BLaER1 (cell line): ENCODE results near the gene OPALIN.

ENCODE experiments used
- H3K27ac ChIP-seq: shearing (Covaris generic); formaldehyde crosslinking; 2 replicates; pipeline ENCODE4 v1.8.1; 2022
- H3K27me3 ChIP-seq: shearing (Covaris generic); formaldehyde crosslinking; 2 replicates; pipeline ENCODE4 v1.8.1; 2022
- H3K36me3 ChIP-seq: shearing (Covaris generic); formaldehyde crosslinking; 2 replicates; pipeline ENCODE4 v1.8.1; 2022
- H3K4me1 ChIP-seq: shearing (Covaris generic); formaldehyde crosslinking; 2 replicates; pipeline ENCODE4 v1.8.1; 2022
- H3K4me2 ChIP-seq: shearing (Covaris generic); formaldehyde crosslinking; 2 replicates; pipeline ENCODE4 v1.8.1; 2022
- H3K4me3 ChIP-seq: shearing (Covaris generic); formaldehyde crosslinking; 2 replicates; pipeline ENCODE4 v1.8.1; 2022
- H3K9ac ChIP-seq: shearing (Covaris generic); formaldehyde crosslinking; 2 replicates; pipeline ENCODE4 v1.8.1; 2022
- H3K9me3 ChIP-seq: shearing (Covaris generic); formaldehyde crosslinking; 2 replicates; pipeline ENCODE4 v1.8.1; 2022
- H4K20me1 ChIP-seq: shearing (Covaris generic); formaldehyde crosslinking; 2 replicates; pipeline ENCODE4 v1.8.1; 2022
- Cebpa-rat ChIP-seq: shearing (Covaris generic); IDR thresholded peaks from 2 replicates; pipeline ENCODE4 v1.8.1; 2022

OPALIN gene

GRCh38 chr10:96374985-96375830 lies 16.4 kb upstream of the OPALIN start:
- H3K27ac ChIP-seq, result no peak overlapping the region
- H3K36me3 ChIP-seq, result no peaks in the 10 kb centered on the region; the same call in 1 of the 2 replicates
- TF ChIP-seq Cebpa-rat, result no peak
- H4K20me1 ChIP-seq, result peaks cover 7% of the 10 kb centered on the region; the same call in 1 of the 2 replicates
- H3K4me2 ChIP-seq, result peak overlapping the region; percentile 95
- peak overlapping the region; percentile 17; the same call in 1 of the 2 replicates for H3K9ac ChIP-seq
- H3K27me3 ChIP-seq, result no peaks in the 10 kb centered on the region
- no peaks in the 10 kb centered on the region for H3K9me3 ChIP-seq
- peak overlapping the region; percentile 62 for H3K4me3 ChIP-seq
- peaks cover 29% of the 10 kb centered on the region for H3K4me1 ChIP-seq

GRCh38 chr10:96374639-96374984 lies 15.8 kb upstream of the OPALIN start:
- Histone ChIP-seq H3K27ac (no peak overlapping the region), H4K20me1 (peaks cover 13% of the 10 kb centered on the region; the same call in 1 of the 2 replicates), H3K4me1 (peaks cover 29% of the 10 kb centered on the region), H3K36me3 (no peaks in the 10 kb centered on the region; the same call in 1 of the 2 replicates), H3K4me2 (peak overlapping the region; percentile 95), H3K27me3 (no peaks in the 10 kb centered on the region), H3K9me3 (no peaks in the 10 kb centered on the region), H3K4me3 (peak overlapping the region; percentile 62), H3K9ac (peak overlapping the region; percentile 17; the same call in 1 of the 2 replicates)
- no peak for TF ChIP-seq Cebpa-rat

- Histone ChIP-seq H3K36me3 (peaks cover 1% of the 10 kb centered on the region; the same call in 1 of the 2 replicates), H3K4me2 (no peak overlapping the region; the same call in 1 of the 2 replicates), H3K27me3 (no peaks in the 10 kb centered on the region), H3K9me3 (no peaks in the 10 kb centered on the region), H3K4me3 (no peak overlapping the region), H3K27ac (no peak overlapping the region), H3K9ac (no peak overlapping the region), H4K20me1 (peaks cover 15% of the 10 kb centered on the region; the same call in 1 of the 2 replicates), H3K4me1 (peaks cover 29% of the 10 kb centered on the region)
- no peak for TF ChIP-seq Cebpa-rat
Observed at GRCh38 chr10:96374004-96374403, 15.2 kb upstream of the OPALIN start.

GRCh38 chr10:96371356-96371755 lies 12.6 kb upstream of the OPALIN start:
- Histone ChIP-seq H3K9me3 (no peaks in the 10 kb centered on the region), H3K4me2 (no peak overlapping the region), H3K27ac (no peak overlapping the region), H3K9ac (no peak overlapping the region), H3K4me3 (no peak overlapping the region), H3K36me3 (peaks cover 7% of the 10 kb centered on the region; the same call in 1 of the 2 replicates), H3K27me3 (no peaks in the 10 kb centered on the region), H3K4me1 (peaks cover 29% of the 10 kb centered on the region), H4K20me1 (peaks cover 15% of the 10 kb centered on the region; the same call in 1 of the 2 replicates)
- no peak for TF ChIP-seq Cebpa-rat

GRCh38 chr10:96370584-96371157 lies 11.9 kb upstream of the OPALIN start:
- no peak overlapping the region for H3K4me3 ChIP-seq
- H3K4me1 ChIP-seq, result peaks cover 23% of the 10 kb centered on the region
- peaks cover 15% of the 10 kb centered on the region; the same call in 1 of the 2 replicates for H4K20me1 ChIP-seq
- no peak for TF ChIP-seq Cebpa-rat
- H3K9me3 ChIP-seq, result no peaks in the 10 kb centered on the region
- no peak overlapping the region for H3K9ac ChIP-seq
- H3K27ac ChIP-seq, result no peak overlapping the region
- H3K4me2 ChIP-seq, result no peak overlapping the region
- H3K27me3 ChIP-seq, result no peaks in the 10 kb centered on the region
- peaks cover 7% of the 10 kb centered on the region; the same call in 1 of the 2 replicates for H3K36me3 ChIP-seq

GRCh38 chr10:96369890-96370583 lies 11.2 kb upstream of the OPALIN start:
- Histone ChIP-seq H3K27me3 (no peaks in the 10 kb centered on the region), H3K27ac (no peak overlapping the region), H3K36me3 (peaks cover 7% of the 10 kb centered on the region; the same call in 1 of the 2 replicates), H3K4me1 (peaks cover 18% of the 10 kb centered on the region), H4K20me1 (peaks cover 21% of the 10 kb centered on the region; the same call in 1 of the 2 replicates), H3K9me3 (no peaks in the 10 kb centered on the region), H3K4me3 (no peak overlapping the region), H3K4me2 (no peak overlapping the region), H3K9ac (no peak overlapping the region)
- no peak for TF ChIP-seq Cebpa-rat

- no peak overlapping the region for H3K9ac ChIP-seq
- H3K9me3 ChIP-seq, result no peaks in the 10 kb centered on the region
- no peak overlapping the region for H3K4me2 ChIP-seq
- no peaks in the 10 kb centered on the region for H3K27me3 ChIP-seq
- H3K4me1 ChIP-seq, result peaks cover 11% of the 10 kb centered on the region
- TF ChIP-seq Cebpa-rat, result no peak
- H3K27ac ChIP-seq, result no peak overlapping the region
- peaks cover 7% of the 10 kb centered on the region; the same call in 1 of the 2 replicates for H3K36me3 ChIP-seq
- peaks cover 24% of the 10 kb centered on the region; the same call in 1 of the 2 replicates for H4K20me1 ChIP-seq
- no peak overlapping the region for H3K4me3 ChIP-seq
Observed at GRCh38 chr10:96368971-96369370, 10.2 kb upstream of the OPALIN start.

GRCh38 chr10:96367470-96367869 lies 8.7 kb upstream of the OPALIN start:
- H3K36me3 ChIP-seq, result peaks cover 7% of the 10 kb centered on the region; the same call in 1 of the 2 replicates
- H3K27me3 ChIP-seq, result no peaks in the 10 kb centered on the region
- no peak overlapping the region for H3K9ac ChIP-seq
- peaks cover 24% of the 10 kb centered on the region; the same call in 1 of the 2 replicates for H4K20me1 ChIP-seq
- no peak overlapping the region for H3K4me3 ChIP-seq
- H3K4me1 ChIP-seq, result peaks cover 9% of the 10 kb centered on the region
- H3K9me3 ChIP-seq, result no peaks in the 10 kb centered on the region
- no peak overlapping the region for H3K27ac ChIP-seq
- TF ChIP-seq Cebpa-rat, result no peak
- no peak overlapping the region for H3K4me2 ChIP-seq

- Histone ChIP-seq H3K4me2 (no peak overlapping the region), H3K36me3 (peaks cover 12% of the 10 kb centered on the region; the same call in 1 of the 2 replicates), H3K4me1 (no peaks in the 10 kb centered on the region), H3K9me3 (no peaks in the 10 kb centered on the region), H3K27ac (no peak overlapping the region), H3K4me3 (no peak overlapping the region), H3K9ac (no peak overlapping the region), H4K20me1 (peaks cover 24% of the 10 kb centered on the region; the same call in 1 of the 2 replicates), H3K27me3 (no peaks in the 10 kb centered on the region)
- TF ChIP-seq Cebpa-rat, result no peak
Observed at GRCh38 chr10:96366508-96366907, 7.7 kb upstream of the OPALIN start.
